ENCODE data around the gene CLIP4.

CLIP4 gene

DNA sequence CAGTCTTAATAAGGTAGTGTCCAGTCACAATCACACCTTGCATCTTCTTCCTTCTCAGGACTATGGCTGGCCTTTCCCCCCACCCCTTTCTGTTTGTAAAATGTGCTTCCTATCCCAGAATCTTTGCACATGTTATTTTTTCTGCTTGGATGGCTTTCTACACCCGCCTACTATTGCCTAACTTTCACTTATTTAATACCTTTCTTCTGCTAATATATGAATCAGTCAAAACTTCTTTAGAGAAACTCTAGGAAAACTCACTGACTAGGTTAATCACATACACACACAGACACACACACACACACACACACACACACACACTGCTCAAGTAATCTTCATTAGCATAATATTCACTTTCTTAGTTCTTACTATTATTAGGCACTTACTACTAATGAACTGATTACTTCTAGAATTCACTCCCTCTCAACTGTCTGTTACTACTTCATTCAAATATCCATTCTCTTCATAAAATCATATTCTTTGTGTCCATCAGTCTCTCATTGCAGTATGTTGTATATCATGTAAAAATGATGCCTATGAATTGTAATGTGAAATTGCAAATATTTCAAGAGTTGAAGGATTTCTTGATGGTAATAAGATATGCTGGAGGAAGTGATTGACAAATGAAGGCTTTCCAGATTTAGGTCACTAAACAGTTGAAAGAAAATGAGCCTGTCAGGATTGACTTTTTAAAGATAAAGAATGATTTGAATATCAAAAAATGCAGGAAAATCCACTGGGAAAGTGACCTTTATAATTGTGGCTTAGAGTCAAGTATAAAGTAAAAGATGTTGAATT is 51.2 kb downstream of the CLIP4 start:
- no peaks in the 10 kb centered on the region for H3K9me3 ChIP-seq (ENCODE audit: low read length)
- no peaks in the 10 kb centered on the region for H3K9me2 ChIP-seq (ENCODE audit: low read depth, low read length)
- H3K4me1 ChIP-seq (ENCODE audit: insufficient read depth, low read length, severe bottlenecking), result no peaks in the 10 kb centered on the region
- H3K36me3 ChIP-seq (ENCODE audit: insufficient read depth, low read length), result no peaks in the 10 kb centered on the region
- H3K27me3 ChIP-seq (ENCODE audit: insufficient read depth, low read length), result no peaks in the 10 kb centered on the region
- H3F3A ChIP-seq (ENCODE audit: insufficient read depth, low read length), result no peaks in the 10 kb centered on the region
- no peaks in the 10 kb centered on the region for H4K20me1 ChIP-seq (ENCODE audit: insufficient read depth, low read length)
- no peak overlapping the region for H2AFZ ChIP-seq (ENCODE audit: low read length)
- H3K4me2 ChIP-seq (ENCODE audit: low read length), result no peak overlapping the region
- H3K9ac ChIP-seq (ENCODE audit: low read length), result no peak overlapping the region
- no peak overlapping the region for H3K4me3 ChIP-seq (ENCODE audit: low read depth, low read length, poor library complexity, severe bottlenecking)
- no peaks in the 10 kb centered on the region for H3K79me2 ChIP-seq (ENCODE audit: insufficient read depth, low read length)
- no peak overlapping the region for H3K27ac ChIP-seq (ENCODE audit: low read depth, low read length, poor library complexity, severe bottlenecking)
- TF ChIP-seq EZH2 (IDR thresholded peaks at IDR 0.05; ENCODE audit: borderline replicate concordance, low read length), result no peak
- TF ChIP-seq, protein P1, sequence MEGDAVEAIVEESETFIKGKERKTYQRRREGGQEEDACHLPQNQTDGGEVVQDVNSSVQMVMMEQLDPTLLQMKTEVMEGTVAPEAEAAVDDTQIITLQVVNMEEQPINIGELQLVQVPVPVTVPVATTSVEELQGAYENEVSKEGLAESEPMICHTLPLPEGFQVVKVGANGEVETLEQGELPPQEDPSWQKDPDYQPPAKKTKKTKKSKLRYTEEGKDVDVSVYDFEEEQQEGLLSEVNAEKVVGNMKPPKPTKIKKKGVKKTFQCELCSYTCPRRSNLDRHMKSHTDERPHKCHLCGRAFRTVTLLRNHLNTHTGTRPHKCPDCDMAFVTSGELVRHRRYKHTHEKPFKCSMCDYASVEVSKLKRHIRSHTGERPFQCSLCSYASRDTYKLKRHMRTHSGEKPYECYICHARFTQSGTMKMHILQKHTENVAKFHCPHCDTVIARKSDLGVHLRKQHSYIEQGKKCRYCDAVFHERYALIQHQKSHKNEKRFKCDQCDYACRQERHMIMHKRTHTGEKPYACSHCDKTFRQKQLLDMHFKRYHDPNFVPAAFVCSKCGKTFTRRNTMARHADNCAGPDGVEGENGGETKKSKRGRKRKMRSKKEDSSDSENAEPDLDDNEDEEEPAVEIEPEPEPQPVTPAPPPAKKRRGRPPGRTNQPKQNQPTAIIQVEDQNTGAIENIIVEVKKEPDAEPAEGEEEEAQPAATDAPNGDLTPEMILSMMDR (IDR thresholded peaks at IDR 0.05; ENCODE audit: low read length), result no peak

DNA sequence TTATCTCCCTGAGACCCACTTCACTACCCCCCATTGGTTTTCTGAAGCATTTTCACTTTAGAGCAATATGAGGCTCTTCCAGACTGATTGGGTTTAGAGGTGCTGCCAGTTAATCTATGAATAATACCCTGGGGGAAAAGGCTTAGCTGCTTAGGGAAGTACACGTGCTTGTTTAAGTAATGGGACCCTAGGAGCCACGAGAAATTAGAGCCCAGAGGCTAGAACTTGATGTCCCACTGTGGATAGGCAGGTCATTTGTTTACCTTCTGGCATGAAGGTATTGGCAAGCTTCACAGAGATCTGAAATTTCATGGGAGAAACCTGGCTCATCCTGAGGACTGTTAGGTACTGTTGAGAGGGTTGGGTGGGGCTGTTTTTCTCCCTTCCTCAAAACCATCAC is 59.7 kb downstream of the CLIP4 start:
- no peaks in the 10 kb centered on the region for H3K9me3 ChIP-seq (ENCODE audit: low read length)

DNA sequence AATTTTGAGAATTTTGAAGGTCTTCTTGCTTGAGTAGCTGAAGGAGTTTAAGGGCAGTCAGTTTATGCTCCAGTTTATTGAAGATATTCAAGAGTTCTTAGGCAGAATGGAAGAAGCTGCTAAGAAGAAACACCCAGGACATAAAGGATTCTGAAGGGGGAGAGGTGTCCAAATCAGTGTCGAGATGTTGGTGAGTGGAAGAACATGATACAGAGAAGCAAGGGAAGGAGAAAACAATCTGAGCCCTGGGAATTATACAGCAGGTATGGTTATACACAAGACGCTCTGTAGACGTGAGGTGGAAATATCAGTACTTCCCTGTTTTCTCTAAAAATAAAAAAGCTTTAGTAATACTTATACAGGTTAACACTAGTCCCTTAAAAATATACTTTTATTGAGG is 60.1 kb downstream of the CLIP4 start:
- TF ChIP-seq, protein P1 (IDR thresholded peaks at IDR 0.05; ENCODE audit: low read length), result no peak
- no peak for TF ChIP-seq EZH2 (IDR thresholded peaks at IDR 0.05; ENCODE audit: borderline replicate concordance, low read length)
- Histone ChIP-seq H3F3A (ENCODE audit: insufficient read depth, low read length) (no peaks in the 10 kb centered on the region), H3K4me1 (ENCODE audit: insufficient read depth, low read length, severe bottlenecking) (no peaks in the 10 kb centered on the region), H3K27me3 (ENCODE audit: insufficient read depth, low read length) (no peaks in the 10 kb centered on the region), H3K4me3 (ENCODE audit: low read depth, low read length, poor library complexity, severe bottlenecking) (no peak overlapping the region), H2AFZ (ENCODE audit: low read length) (no peak overlapping the region), H3K9ac (ENCODE audit: low read length) (no peak overlapping the region), H3K79me2 (ENCODE audit: insufficient read depth, low read length) (no peaks in the 10 kb centered on the region), H3K27ac (ENCODE audit: low read depth, low read length, poor library complexity, severe bottlenecking) (no peak overlapping the region), H4K20me1 (ENCODE audit: insufficient read depth, low read length) (no peaks in the 10 kb centered on the region), H3K4me2 (ENCODE audit: low read length) (no peak overlapping the region), H3K9me3 (ENCODE audit: low read length) (no peaks in the 10 kb centered on the region), H3K36me3 (ENCODE audit: insufficient read depth, low read length) (no peaks in the 10 kb centered on the region), H3K9me2 (ENCODE audit: low read depth, low read length) (no peaks in the 10 kb centered on the region)

More for the DNA sequence above, 59.7 kb downstream of the CLIP4 start:
- H3K36me3 ChIP-seq (ENCODE audit: insufficient read depth, low read length), result no peaks in the 10 kb centered on the region
- H3K79me2 ChIP-seq (ENCODE audit: insufficient read depth, low read length), result no peaks in the 10 kb centered on the region
- no peaks in the 10 kb centered on the region for H3K27me3 ChIP-seq (ENCODE audit: insufficient read depth, low read length)
- H4K20me1 ChIP-seq (ENCODE audit: insufficient read depth, low read length), result no peaks in the 10 kb centered on the region
- no peak overlapping the region for H3K9ac ChIP-seq (ENCODE audit: low read length)
- H3K4me3 ChIP-seq (ENCODE audit: low read depth, low read length, poor library complexity, severe bottlenecking), result no peak overlapping the region
- H3K9me2 ChIP-seq (ENCODE audit: low read depth, low read length), result no peaks in the 10 kb centered on the region
- no peak overlapping the region for H2AFZ ChIP-seq (ENCODE audit: low read length)
- H3F3A ChIP-seq (ENCODE audit: insufficient read depth, low read length), result no peaks in the 10 kb centered on the region
- no peaks in the 10 kb centered on the region for H3K4me1 ChIP-seq (ENCODE audit: insufficient read depth, low read length, severe bottlenecking)
- TF ChIP-seq EZH2 (IDR thresholded peaks at IDR 0.05; ENCODE audit: borderline replicate concordance, low read length), result no peak
- TF ChIP-seq, protein P1 (IDR thresholded peaks at IDR 0.05; ENCODE audit: low read length), result no peak
- no peak overlapping the region for H3K4me2 ChIP-seq (ENCODE audit: low read length)
- no peak overlapping the region for H3K27ac ChIP-seq (ENCODE audit: low read depth, low read length, poor library complexity, severe bottlenecking)
